ENCODE measurements around the gene MAS1. TPM values are rescaled to one million over a fixed set of nuclear protein-coding genes. Genes with fewer than 3 reads are reported as not detected.

The MAS1 gene
- total and polyA plus RNA-seq, 4 donors = under 0.01 TPM; not detected in 3

DNA sequence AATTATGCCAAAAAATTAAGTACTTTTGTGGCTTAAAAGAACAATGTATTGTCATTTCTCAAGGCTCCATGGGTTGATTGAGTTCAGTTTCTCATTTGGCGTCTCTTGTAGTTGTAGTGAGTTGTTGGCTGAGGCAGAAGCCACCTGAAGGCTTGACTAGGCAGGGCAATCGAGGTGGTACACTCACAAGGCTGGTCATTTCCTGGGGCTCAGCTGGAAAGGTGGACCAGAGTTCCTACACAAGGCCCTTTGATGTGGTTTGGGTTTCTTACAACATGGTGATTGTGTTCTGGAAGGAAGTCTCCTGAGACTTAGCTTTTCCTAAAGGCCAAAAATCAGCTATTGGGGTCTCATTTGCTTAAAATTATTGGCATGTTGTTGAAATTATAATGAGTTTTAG lies 22.6 kb downstream of the MAS1 start:
- TF ChIP-seq, protein P1, sequence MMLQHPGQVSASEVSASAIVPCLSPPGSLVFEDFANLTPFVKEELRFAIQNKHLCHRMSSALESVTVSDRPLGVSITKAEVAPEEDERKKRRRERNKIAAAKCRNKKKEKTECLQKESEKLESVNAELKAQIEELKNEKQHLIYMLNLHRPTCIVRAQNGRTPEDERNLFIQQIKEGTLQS (IDR thresholded peaks at IDR 0.05) = no peak
- TF ChIP-seq HNF4G (IDR thresholded peaks at IDR 0.05) (no peak), RAD21 (IDR thresholded peaks at IDR 0.05) (no peak), FOXA1 (IDR thresholded peaks at IDR 0.05) (no peak), EGR1 (IDR thresholded peaks at IDR 0.05; ENCODE audit: low read depth in 2 of 2) (no peak), TAF1 (conservative IDR thresholded peaks at IDR 0.05) (no peak), NR2F2 (IDR thresholded peaks at IDR 0.05) (no peak), HNF4A (conservative IDR thresholded peaks at IDR 0.05) (no peak), JUND (IDR thresholded peaks at IDR 0.05) (no peak), GABPA (IDR thresholded peaks at IDR 0.05 in 1 of 2, conservative IDR thresholded peaks at IDR 0.05 in 1 of 2) (no peak)
- TF ChIP-seq, protein P2, sequence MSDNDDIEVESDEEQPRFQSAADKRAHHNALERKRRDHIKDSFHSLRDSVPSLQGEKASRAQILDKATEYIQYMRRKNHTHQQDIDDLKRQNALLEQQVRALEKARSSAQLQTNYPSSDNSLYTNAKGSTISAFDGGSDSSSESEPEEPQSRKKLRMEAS (IDR thresholded peaks at IDR 0.05) = no peak
- TF ChIP-seq, protein P3, sequence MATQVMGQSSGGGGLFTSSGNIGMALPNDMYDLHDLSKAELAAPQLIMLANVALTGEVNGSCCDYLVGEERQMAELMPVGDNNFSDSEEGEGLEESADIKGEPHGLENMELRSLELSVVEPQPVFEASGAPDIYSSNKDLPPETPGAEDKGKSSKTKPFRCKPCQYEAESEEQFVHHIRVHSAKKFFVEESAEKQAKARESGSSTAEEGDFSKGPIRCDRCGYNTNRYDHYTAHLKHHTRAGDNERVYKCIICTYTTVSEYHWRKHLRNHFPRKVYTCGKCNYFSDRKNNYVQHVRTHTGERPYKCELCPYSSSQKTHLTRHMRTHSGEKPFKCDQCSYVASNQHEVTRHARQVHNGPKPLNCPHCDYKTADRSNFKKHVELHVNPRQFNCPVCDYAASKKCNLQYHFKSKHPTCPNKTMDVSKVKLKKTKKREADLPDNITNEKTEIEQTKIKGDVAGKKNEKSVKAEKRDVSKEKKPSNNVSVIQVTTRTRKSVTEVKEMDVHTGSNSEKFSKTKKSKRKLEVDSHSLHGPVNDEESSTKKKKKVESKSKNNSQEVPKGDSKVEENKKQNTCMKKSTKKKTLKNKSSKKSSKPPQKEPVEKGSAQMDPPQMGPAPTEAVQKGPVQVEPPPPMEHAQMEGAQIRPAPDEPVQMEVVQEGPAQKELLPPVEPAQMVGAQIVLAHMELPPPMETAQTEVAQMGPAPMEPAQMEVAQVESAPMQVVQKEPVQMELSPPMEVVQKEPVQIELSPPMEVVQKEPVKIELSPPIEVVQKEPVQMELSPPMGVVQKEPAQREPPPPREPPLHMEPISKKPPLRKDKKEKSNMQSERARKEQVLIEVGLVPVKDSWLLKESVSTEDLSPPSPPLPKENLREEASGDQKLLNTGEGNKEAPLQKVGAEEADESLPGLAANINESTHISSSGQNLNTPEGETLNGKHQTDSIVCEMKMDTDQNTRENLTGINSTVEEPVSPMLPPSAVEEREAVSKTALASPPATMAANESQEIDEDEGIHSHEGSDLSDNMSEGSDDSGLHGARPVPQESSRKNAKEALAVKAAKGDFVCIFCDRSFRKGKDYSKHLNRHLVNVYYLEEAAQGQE (IDR thresholded peaks at IDR 0.05) = no peak
- TF ChIP-seq, protein P4, sequence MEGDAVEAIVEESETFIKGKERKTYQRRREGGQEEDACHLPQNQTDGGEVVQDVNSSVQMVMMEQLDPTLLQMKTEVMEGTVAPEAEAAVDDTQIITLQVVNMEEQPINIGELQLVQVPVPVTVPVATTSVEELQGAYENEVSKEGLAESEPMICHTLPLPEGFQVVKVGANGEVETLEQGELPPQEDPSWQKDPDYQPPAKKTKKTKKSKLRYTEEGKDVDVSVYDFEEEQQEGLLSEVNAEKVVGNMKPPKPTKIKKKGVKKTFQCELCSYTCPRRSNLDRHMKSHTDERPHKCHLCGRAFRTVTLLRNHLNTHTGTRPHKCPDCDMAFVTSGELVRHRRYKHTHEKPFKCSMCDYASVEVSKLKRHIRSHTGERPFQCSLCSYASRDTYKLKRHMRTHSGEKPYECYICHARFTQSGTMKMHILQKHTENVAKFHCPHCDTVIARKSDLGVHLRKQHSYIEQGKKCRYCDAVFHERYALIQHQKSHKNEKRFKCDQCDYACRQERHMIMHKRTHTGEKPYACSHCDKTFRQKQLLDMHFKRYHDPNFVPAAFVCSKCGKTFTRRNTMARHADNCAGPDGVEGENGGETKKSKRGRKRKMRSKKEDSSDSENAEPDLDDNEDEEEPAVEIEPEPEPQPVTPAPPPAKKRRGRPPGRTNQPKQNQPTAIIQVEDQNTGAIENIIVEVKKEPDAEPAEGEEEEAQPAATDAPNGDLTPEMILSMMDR (IDR thresholded peaks at IDR 0.05; ENCODE audit: low read depth, low read length, missing input control) = no peak
- 84% methylated on average over 2 of the region's 2 CpGs for WGBS
- no peak for DNase-seq (ENCODE audit: low spot score)
- Histone ChIP-seq H3K27ac (ENCODE audit: low read depth in 1 of 2, low read length in 2 of 2) (no peak overlapping the region), H3K9me3 (ENCODE audit: control insufficient read depth in 4 of 4, low read length in 3 of 4) (no peaks in the 10 kb centered on the region), H3K36me3 (ENCODE audit: control insufficient read depth in 4 of 4, insufficient read depth in 3 of 4, low read depth in 1 of 4, low read length in 3 of 4) (no peaks in the 10 kb centered on the region), H3K4me1 (ENCODE audit: control insufficient read depth in 4 of 4, insufficient read depth in 4 of 4, low read length in 3 of 4) (peaks cover 5 to 38% (median 20%) of the 10 kb centered on the region in 4 donors), H3K4me3 (ENCODE audit: low read depth in 1 of 3, low read length in 3 of 3) (no peak overlapping the region), H3K27me3 (ENCODE audit: control insufficient read depth in 4 of 4, insufficient read depth in 4 of 4, low read length in 3 of 4) (no peaks in the 10 kb centered on the region), H3K9ac (ENCODE audit: low read depth in 1 of 2, low read length in 2 of 2) (no peak overlapping the region)

DNA sequence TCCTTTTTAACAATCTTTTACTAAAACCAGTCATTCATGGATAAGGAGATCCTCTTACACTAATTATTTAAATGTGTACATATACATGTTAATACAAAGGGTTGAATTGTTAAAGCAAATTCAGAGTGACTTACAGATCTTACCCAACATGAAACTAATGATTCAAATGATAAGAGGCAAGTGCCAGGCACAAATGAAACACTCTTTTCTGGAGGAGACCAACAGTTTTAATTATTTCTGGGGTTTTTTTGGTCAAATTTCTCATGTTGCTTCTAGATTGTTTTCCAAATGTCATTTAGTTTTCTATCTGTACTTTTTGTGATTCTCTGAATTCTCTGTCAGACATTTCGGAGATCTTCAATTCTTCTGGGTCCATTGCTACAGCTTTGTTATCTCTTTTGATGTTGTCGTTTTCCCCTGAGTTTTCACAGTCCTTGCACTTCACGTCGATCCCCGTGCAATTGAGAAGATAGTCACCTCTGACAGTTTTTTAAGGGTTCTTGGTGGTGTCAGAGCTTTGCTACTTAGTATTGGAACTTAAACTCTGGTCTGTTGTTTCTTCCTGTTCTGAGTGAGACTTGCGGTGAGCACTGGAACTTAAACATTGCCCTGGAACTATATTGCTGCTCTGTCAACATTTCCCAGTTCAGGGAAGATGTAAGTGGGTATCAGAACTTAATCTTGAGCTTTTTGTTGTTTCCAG lies 23.2 kb downstream of the MAS1 start:
- Histone ChIP-seq H3K36me3 (ENCODE audit: control insufficient read depth in 4 of 4, insufficient read depth in 3 of 4, low read depth in 1 of 4, low read length in 3 of 4) (no peaks in the 10 kb centered on the region), H3K9ac (ENCODE audit: low read depth in 1 of 2, low read length in 2 of 2) (no peak overlapping the region), H3K9me3 (ENCODE audit: control insufficient read depth in 4 of 4, low read length in 3 of 4) (no peaks in the 10 kb centered on the region), H3K4me3 (ENCODE audit: low read depth in 1 of 3, low read length in 3 of 3) (no peak overlapping the region), H3K27ac (ENCODE audit: low read depth in 1 of 2, low read length in 2 of 2) (peak overlapping the region in 1 of 2 donors; percentile 41), H3K4me1 (ENCODE audit: control insufficient read depth in 4 of 4, insufficient read depth in 4 of 4, low read length in 3 of 4) (peaks cover 5 to 38% (median 20%) of the 10 kb centered on the region in 4 donors), H3K27me3 (ENCODE audit: control insufficient read depth in 4 of 4, insufficient read depth in 4 of 4, low read length in 3 of 4) (no peaks in the 10 kb centered on the region)
- no peak for TF ChIP-seq GABPA (IDR thresholded peaks at IDR 0.05 in 1 of 2, conservative IDR thresholded peaks at IDR 0.05 in 1 of 2)
- WGBS = 85% methylated on average over 6 of the region's 6 CpGs
- DNase-seq (ENCODE audit: low spot score) = no peak

Measured in liver (tissue), 9 donors.